Measurements from ENCODE around the gene KIR2DL3. TPM values are rescaled to one million over a fixed set of nuclear protein-coding genes. Genes with fewer than 3 reads are reported as not detected.
"Not testable (repeated sequence)": the region's sequence is repeated elsewhere in the genome, so short reads cannot be mapped to it uniquely, and the experiment has no call there.

Gene KIR2DL3
- total and polyA plus RNA-seq, 2 experiments from 2014 or later = not detected

DNA sequence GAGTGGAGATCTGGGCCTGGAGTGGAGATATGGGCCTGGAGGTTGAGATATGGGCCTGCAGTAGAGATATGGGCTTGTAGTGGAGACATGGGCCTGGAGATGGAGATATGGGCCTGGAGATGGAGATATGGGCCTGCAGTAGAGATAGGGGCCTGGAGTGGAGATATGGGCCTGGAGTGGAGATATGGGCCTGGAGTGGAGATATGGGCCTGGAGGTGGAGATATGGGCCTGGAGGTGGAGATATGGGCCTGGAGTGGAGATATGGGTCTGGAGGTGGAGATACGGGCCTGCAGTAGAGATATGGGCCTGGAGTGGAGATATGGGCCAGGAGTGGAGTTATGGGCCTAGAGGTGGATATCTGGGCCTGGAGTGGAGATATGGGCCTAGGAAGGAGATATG is 402 bp downstream of the KIR2DL3 start:
- WGBS (ENCODE audit: low lambda C conversion rate, missing lambda C conversion rate) = 92% methylated on average over 1 of the region's 1 CpG
- H3K27me3 ChIP-seq = no peaks in the 10 kb centered on the region
- H3K36me3 ChIP-seq (replicated peaks; ENCODE audit: insufficient read depth, low read depth) = no peaks in the 10 kb centered on the region
- no peak overlapping the region for H3K27ac ChIP-seq
- no peaks in the 10 kb centered on the region for H3K9me2 ChIP-seq (replicated peaks; ENCODE audit: insufficient read depth)
- no peaks in the 10 kb centered on the region for H3K4me1 ChIP-seq (ENCODE audit: insufficient read depth)
- no peaks in the 10 kb centered on the region for H3K9me3 ChIP-seq (ENCODE audit: low read depth)
- DNase-seq (ENCODE audit: low spot score) = no peak
- no peak overlapping the region for H2AFZ ChIP-seq
- no peak for TF ChIP-seq EZH2phosphoT487 (IDR thresholded peaks at IDR 0.05; ENCODE audit: low read depth, severe bottlenecking, unreplicated experiment)
- TF ChIP-seq EZH2 (IDR thresholded peaks at IDR 0.05; ENCODE audit: borderline replicate concordance) = no peak
- TF ChIP-seq, protein P1, sequence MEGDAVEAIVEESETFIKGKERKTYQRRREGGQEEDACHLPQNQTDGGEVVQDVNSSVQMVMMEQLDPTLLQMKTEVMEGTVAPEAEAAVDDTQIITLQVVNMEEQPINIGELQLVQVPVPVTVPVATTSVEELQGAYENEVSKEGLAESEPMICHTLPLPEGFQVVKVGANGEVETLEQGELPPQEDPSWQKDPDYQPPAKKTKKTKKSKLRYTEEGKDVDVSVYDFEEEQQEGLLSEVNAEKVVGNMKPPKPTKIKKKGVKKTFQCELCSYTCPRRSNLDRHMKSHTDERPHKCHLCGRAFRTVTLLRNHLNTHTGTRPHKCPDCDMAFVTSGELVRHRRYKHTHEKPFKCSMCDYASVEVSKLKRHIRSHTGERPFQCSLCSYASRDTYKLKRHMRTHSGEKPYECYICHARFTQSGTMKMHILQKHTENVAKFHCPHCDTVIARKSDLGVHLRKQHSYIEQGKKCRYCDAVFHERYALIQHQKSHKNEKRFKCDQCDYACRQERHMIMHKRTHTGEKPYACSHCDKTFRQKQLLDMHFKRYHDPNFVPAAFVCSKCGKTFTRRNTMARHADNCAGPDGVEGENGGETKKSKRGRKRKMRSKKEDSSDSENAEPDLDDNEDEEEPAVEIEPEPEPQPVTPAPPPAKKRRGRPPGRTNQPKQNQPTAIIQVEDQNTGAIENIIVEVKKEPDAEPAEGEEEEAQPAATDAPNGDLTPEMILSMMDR (IDR thresholded peaks at IDR 0.05; ENCODE audit: poor library complexity) = no peak
- no peak overlapping the region for H3K4me2 ChIP-seq
- H3K4me3 ChIP-seq = no peak overlapping the region
- H4K20me1 ChIP-seq (ENCODE audit: insufficient read depth, poor library complexity, severe bottlenecking) = no peaks in the 10 kb centered on the region
- H3K79me2 ChIP-seq = no peaks in the 10 kb centered on the region

DNA sequence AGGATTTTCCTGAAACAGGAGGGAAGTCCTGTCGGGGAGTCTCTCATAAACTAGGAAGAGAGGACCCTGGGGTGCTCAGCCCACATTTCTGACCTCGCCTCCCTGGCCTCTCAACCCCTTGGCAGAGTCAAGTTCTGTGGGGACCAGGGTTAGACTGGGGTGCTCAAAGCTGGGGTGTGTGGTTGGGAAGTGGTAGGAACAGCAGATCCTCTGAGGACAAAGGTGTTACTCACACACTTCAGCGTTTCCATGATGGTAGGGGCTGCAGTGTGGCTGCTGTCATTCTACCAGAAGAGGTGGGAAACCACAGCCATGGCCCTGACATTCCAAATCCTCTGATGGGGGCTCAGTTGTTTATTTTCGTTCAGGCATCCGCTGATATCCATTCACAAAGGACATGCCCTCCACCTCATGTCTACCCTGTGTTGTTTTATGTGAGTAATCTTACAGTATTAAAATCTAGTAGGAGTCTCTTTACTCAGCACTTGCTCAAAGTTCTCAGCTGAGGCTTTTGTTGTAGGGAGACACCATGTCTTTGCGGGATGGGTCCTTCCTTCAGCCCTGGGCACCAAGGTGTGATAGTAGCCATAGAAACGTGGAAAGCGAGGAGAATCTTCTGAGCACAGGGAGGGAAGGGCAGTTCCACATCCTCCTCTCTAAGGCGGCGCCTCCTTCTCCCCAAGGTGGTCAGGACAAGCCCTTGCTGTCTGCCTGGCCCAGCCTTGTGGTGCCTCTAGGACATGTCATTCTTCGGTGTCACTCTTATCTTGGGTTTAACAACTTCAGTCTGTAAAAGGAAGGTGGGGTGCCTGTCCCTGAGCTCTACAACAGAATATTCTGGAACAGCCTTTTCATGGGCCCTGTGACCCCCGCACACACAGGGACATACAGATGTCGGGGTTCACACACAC is 1.5 kb downstream of the KIR2DL3 start:
- no peaks in the 10 kb centered on the region for H3K9me2 ChIP-seq (replicated peaks; ENCODE audit: insufficient read depth)
- TF ChIP-seq EZH2phosphoT487 (IDR thresholded peaks at IDR 0.05; ENCODE audit: low read depth, severe bottlenecking, unreplicated experiment) (no peak), EZH2 (IDR thresholded peaks at IDR 0.05; ENCODE audit: borderline replicate concordance) (no peak)
- TF ChIP-seq, protein P1 (IDR thresholded peaks at IDR 0.05; ENCODE audit: poor library complexity) = no peak
- H3K4me1 ChIP-seq (ENCODE audit: insufficient read depth) = no peaks in the 10 kb centered on the region
- no peak overlapping the region for H3K27ac ChIP-seq
- H3K4me3 ChIP-seq = no peak overlapping the region
- no peaks in the 10 kb centered on the region for H3K27me3 ChIP-seq
- no peaks in the 10 kb centered on the region for H3K36me3 ChIP-seq (replicated peaks; ENCODE audit: insufficient read depth, low read depth)
- DNase-seq (ENCODE audit: low spot score) = no peak
- WGBS (ENCODE audit: low lambda C conversion rate, missing lambda C conversion rate) = 59% methylated on average over 13 of the region's 13 CpGs
- no peaks in the 10 kb centered on the region for H3K79me2 ChIP-seq
- no peak overlapping the region for H2AFZ ChIP-seq
- no peaks in the 10 kb centered on the region for H3K9me3 ChIP-seq (ENCODE audit: low read depth)
- H4K20me1 ChIP-seq (ENCODE audit: insufficient read depth, poor library complexity, severe bottlenecking) = no peaks in the 10 kb centered on the region
- H3K4me2 ChIP-seq = no peak overlapping the region

DNA sequence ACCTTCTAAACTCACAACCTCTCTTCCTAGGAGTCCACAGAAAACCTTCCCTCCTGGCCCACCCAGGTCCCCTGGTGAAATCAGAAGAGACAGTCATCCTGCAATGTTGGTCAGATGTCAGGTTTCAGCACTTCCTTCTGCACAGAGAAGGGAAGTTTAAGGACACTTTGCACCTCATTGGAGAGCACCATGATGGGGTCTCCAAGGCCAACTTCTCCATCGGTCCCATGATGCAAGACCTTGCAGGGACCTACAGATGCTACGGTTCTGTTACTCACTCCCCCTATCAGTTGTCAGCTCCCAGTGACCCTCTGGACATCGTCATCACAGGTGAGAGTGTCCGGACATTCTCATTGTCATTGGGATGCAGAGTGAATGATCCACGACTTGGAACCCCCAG is 3.6 kb downstream of the KIR2DL3 start:
- H3K4me3 ChIP-seq; H3K4me1 ChIP-seq (ENCODE audit: insufficient read depth); H4K20me1 ChIP-seq (ENCODE audit: insufficient read depth, poor library complexity, severe bottlenecking); H3K27me3 ChIP-seq; DNase-seq (ENCODE audit: low spot score); H3K36me3 ChIP-seq (replicated peaks; ENCODE audit: insufficient read depth, low read depth); H3K27ac ChIP-seq; H3K4me2 ChIP-seq; H3K79me2 ChIP-seq; H2AFZ ChIP-seq; H3K9me2 ChIP-seq (replicated peaks; ENCODE audit: insufficient read depth); H3K9me3 ChIP-seq (ENCODE audit: low read depth): not testable (repeated sequence)
- 50% methylated on average over 5 of the region's 5 CpGs for WGBS (ENCODE audit: low lambda C conversion rate, missing lambda C conversion rate)

DNA sequence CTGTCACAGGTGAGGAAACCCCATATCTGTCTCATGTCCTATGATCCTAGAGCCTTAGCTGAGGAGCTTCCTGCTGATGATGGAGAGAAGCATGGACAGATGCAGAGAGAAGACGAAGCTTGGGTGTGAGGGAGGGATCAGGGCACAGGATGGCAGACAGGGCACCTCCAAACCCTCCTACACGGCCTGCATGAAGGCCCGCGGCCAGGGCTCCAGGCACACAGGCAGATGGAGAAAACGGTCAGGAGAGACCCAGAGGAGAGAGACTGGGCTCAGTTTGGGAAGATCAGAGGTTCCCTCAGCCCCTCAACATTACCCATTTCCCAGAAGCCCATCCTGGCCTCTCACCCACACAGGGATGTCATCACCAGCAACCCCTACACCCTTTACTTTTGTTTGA is 5.8 kb downstream of the KIR2DL3 start:
- H3K27ac ChIP-seq; H2AFZ ChIP-seq; H4K20me1 ChIP-seq (ENCODE audit: insufficient read depth, poor library complexity, severe bottlenecking); H3K4me1 ChIP-seq (ENCODE audit: insufficient read depth); H3K4me3 ChIP-seq; H3K9me2 ChIP-seq (replicated peaks; ENCODE audit: insufficient read depth); DNase-seq (ENCODE audit: low spot score); H3K79me2 ChIP-seq; H3K4me2 ChIP-seq; H3K27me3 ChIP-seq; H3K9me3 ChIP-seq (ENCODE audit: low read depth); H3K36me3 ChIP-seq (replicated peaks; ENCODE audit: insufficient read depth, low read depth): not testable (repeated sequence)
- WGBS (ENCODE audit: low lambda C conversion rate, missing lambda C conversion rate) = 67% methylated on average over 5 of the region's 5 CpGs

DNA sequence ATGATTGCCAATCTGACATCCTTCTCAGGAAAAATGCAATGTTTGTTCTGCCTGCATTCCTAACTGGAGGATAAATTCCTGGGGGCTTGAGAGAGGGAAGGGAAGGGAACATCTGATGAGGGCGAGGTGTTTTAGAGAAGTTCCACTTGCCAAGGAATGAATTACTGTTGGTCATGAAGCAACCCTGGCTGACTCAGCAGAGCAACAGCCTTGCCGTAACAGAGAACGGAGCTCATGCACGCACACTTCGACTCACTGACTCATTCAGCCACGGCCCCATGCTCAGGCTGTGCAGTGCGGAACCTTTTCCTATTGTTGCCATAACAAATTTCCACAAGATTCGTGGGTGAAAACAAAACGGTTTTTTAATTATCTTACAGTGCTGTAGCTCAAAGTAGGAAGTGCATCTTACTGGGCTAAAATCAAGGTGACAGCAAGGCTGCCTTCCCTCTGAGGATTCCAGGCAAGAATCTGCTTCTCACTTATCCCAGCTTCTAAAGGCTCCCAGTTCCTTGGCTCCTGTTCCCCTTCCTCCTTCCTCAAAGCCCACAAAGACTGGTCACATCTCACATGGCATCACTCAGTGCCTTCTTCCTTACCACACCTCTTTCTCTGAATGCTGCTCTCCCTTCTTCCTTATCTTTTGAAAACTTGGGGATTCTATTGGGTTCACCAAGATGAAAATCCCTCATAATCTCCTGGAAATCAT is 9.5 kb downstream of the KIR2DL3 start:
- H3K27ac ChIP-seq; H3K4me3 ChIP-seq; H3K4me2 ChIP-seq; H3K27me3 ChIP-seq; H3K9me3 ChIP-seq (ENCODE audit: low read depth); H3K4me1 ChIP-seq (ENCODE audit: insufficient read depth); H3K36me3 ChIP-seq (replicated peaks; ENCODE audit: insufficient read depth, low read depth); H2AFZ ChIP-seq; H3K9me2 ChIP-seq (replicated peaks; ENCODE audit: insufficient read depth); H3K79me2 ChIP-seq; H4K20me1 ChIP-seq (ENCODE audit: insufficient read depth, poor library complexity, severe bottlenecking); DNase-seq (ENCODE audit: low spot score): not testable (repeated sequence)
- WGBS (ENCODE audit: low lambda C conversion rate, missing lambda C conversion rate) = 72% methylated on average over 9 of the region's 9 CpGs

DNA sequence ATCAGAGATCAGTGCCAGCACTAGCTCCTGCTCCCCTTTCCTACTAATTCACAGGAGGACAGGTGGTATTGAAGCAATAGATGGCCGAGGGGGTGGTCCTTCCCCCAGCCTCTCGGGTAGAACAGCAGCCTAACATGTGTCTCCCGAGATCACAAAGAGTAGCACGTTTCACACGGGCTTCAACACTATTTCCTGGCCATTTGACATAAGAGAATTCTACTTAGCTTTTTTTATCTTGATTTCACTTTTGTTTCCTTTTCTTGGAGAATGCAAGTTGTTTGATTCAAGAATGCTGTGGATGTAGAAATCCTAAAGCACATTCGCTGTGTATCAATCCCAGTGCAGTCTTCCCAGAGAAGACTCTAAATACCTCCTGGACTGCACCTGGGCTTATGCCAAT is 12.0 kb downstream of the KIR2DL3 start:
- H2AFZ ChIP-seq; H3K36me3 ChIP-seq (replicated peaks; ENCODE audit: insufficient read depth, low read depth); DNase-seq (ENCODE audit: low spot score); H3K9me2 ChIP-seq (replicated peaks; ENCODE audit: insufficient read depth); H3K4me1 ChIP-seq (ENCODE audit: insufficient read depth); H4K20me1 ChIP-seq (ENCODE audit: insufficient read depth, poor library complexity, severe bottlenecking); H3K27me3 ChIP-seq; H3K27ac ChIP-seq; H3K4me2 ChIP-seq; H3K9me3 ChIP-seq (ENCODE audit: low read depth); H3K4me3 ChIP-seq; H3K79me2 ChIP-seq: not testable (repeated sequence)
- WGBS (ENCODE audit: low lambda C conversion rate, missing lambda C conversion rate) = 31% methylated on average over 6 of the region's 6 CpGs
